GM21737 (cell line): ENCODE measurements around the gene CADM1.

Source experiments
- ATAC-seq: cut with Tn5 transposase; IDR thresholded peaks from one replicate; pipeline ENCODE4 v1.9.1; 2021; ENCODE audit warnings: mild to moderate bottlenecking, moderate library complexity; ENCODE audit not compliant: unreplicated experiment

CADM1 gene

GRCh38 chr11:115290479-115290878, 213.7 kb downstream of the CADM1 start:
- no peak for ATAC-seq

GRCh38 chr11:115287266-115287665, 216.9 kb downstream of the CADM1 start:
- no peak for ATAC-seq

- ATAC-seq: no peak
Measured at GRCh38 chr11:115286614-115287013, 217.6 kb downstream of the CADM1 start.

- no peak for ATAC-seq
Measured at GRCh38 chr11:115284773-115285172, 219.4 kb downstream of the CADM1 start.

GRCh38 chr11:115282923-115283322, 221.3 kb downstream of the CADM1 start:
- ATAC-seq: no peak

GRCh38 chr11:115280775-115281174, 223.4 kb downstream of the CADM1 start:
- ATAC-seq: no peak

- no peak for ATAC-seq
Measured at GRCh38 chr11:115279813-115280761, 224.1 kb downstream of the CADM1 start.

GRCh38 chr11:115276799-115277198, 227.4 kb downstream of the CADM1 start:
- no peak for ATAC-seq

- ATAC-seq: no peak
Measured at GRCh38 chr11:115276191-115276590, 228.0 kb downstream of the CADM1 start.

- ATAC-seq: no peak
Measured at GRCh38 chr11:115275045-115275444, 229.2 kb downstream of the CADM1 start.

GRCh38 chr11:115272925-115273324, 231.3 kb downstream of the CADM1 start:
- no peak for ATAC-seq

GRCh38 chr11:115271643-115272042, 232.6 kb downstream of the CADM1 start:
- no peak for ATAC-seq

- ATAC-seq: no peak
Measured at GRCh38 chr11:115269191-115269950, 234.8 kb downstream of the CADM1 start.

- no peak for ATAC-seq
Measured at GRCh38 chr11:115267871-115268270, 236.3 kb downstream of the CADM1 start.

GRCh38 chr11:115267238-115267781, 236.9 kb downstream of the CADM1 start:
- no peak for ATAC-seq

GRCh38 chr11:115266066-115266639, 238.1 kb downstream of the CADM1 start:
- no peak for ATAC-seq

GRCh38 chr11:115263799-115264656, 240.2 kb downstream of the CADM1 start:
- ATAC-seq: no peak

GRCh38 chr11:115258216-115258615, 246.0 kb downstream of the CADM1 start:
- no peak for ATAC-seq

GRCh38 chr11:115257678-115258077, 246.5 kb downstream of the CADM1 start:
- ATAC-seq: no peak

- ATAC-seq: no peak
Measured at GRCh38 chr11:115257270-115257669, 246.9 kb downstream of the CADM1 start.
